GM18511 (cell line): ENCODE results near the gene NELL2.
"Not testable (repeated sequence)": the region's sequence is repeated elsewhere in the genome, so short reads cannot be mapped to it uniquely, and the experiment has no call there.

ENCODE experiments used
- ATAC-seq: cut with Tn5 transposase; IDR thresholded peaks from one replicate; pipeline ENCODE4 v1.9.1; 2021; ENCODE audit warnings: mild to moderate bottlenecking, moderate library complexity; ENCODE audit not compliant: unreplicated experiment

Gene NELL2

DNA sequence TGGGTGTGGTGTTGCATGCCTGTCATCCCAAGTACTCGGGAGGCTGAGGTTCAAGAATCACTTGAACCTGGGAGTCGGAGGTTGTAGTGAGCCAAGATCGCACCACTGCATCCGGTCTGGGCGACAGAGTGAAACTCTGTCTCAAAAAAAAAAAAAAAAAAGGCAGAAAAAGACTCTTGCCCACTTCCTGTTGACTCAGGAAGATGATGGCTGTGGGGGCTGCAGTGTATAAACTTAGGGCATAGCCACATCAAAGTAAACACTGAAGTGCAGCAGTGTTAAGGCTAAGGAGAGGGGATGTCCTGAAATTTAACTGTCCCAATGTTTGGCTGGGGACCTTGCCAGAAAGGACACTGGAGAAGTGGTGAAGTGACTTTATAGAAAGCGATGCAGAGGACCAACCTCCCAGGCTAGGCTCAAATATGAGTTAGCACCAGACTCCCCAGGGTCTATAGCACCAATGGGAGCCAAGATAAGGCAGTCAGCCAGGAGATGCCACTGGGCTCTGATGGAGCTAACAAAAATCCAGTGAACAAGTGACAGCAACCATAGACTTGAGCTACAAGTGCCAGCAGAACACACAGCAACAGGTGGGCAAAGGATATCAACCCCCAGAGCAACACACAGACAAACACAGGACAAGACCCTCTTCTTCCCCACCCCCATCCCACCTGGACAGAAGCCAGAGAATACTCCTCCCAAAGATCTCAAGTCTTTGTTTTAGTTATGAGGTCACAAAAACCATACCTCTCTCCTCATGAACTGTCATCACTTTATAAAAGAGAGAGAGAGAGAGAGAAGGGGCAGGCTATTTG is 28.0 kb downstream of the NELL2 start:
- ATAC-seq = peak; percentile 91

DNA sequence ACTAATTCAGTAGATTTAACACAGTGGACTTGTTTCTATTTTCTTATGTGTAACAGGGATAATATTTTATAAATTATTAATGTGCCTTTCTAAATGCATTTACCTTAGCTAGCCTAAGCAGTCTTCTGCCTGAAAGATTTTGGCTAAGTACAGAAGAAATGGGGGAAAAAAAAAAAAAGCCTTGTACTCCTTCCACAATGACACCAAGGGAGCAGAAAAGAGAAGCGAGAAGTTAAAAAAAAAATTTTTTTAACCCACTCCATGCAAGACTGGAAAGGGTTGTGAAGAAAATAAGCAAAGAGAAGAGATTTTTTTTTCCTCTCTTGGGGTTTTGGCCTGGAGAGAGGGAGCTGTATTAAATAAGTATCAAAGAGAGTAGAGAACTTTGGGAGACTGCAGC is 28.7 kb downstream of the NELL2 start:
- peak; percentile 31 for ATAC-seq

DNA sequence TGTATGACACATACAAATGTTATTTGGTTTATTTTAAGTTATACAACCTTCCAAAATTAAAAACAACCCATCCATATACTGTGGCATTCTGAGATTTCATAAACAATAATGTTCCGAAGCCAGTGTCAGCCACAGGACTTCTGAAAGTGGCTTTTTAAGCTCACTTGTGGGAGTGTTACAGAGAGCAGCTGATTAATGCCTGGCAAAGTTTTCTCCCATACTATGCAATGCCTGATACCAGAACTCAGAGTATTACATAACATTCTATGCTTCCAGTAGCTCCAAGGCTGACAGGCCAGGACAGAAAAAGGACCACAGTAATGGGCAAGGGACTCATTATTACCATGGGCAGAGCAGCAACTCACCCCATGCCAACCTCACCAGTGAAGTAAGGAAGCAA is 29.3 kb downstream of the NELL2 start:
- ATAC-seq = no peak

DNA sequence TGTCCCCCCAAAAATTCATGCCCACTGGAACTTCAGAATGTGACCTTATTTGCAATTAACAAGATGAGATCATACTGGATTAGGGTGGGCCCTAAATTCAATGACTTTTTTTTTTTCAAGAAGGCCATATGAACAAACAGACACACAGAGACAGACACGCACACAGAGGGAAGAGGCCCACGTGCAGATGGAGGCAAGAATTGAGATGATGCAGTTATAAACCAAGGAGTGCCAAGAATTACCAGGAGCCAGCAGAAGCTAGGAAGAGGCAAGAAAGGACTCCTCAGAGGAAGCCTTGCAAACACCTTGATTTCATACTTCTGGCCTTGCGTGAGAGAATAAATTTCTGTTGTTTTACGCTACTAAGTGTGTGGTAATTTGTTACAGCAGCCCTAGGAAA is 33.4 kb downstream of the NELL2 start:
- ATAC-seq = no peak

DNA sequence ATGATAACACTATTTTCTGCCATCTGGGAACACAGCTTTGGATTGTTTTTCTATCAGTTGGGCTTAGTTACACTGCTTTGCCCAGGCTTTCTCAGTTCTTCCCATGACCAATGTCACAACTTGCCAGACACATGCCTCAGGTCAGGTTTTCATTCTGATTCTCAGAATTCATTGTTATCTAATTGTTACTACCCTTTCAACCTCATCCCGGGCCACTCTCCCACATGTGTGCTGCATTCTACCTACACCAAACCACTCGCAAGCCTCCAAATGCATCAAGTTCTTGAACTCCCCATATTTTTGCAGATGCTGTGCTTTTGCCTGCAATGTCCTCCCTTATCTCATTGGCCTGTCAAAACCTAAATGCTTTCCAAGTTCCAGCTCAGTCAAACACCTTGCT is 36.3 kb downstream of the NELL2 start:
- no peak for ATAC-seq

DNA sequence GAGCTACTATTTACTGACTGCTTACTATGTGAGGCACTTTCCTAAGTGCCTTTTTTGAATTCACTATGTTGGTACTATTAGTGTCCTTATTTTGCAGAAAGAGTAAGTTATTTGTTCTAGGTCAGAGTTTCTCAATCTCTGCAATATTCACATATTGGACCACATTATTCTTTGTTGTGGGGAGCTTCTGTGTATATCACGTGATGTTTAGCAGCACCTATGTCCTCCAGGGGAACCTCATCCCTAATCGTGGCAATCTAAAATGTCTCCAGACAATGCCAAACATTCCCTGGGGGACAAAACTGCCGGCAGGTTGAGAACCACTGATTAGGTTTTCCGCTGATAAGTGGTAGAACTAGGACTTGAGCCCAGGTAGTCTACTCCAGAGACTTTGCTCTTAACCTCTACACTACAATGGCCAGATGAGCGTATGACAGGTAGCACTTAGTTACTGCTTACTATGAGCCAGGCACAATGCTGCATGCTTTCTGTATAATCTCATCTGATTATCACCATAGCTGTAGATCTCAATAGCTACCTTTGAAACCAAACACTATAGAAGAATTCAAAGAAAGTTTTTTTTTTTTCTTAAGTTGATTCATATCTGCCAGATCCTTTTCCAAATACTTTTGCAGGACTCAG is 38.9 kb downstream of the NELL2 start:
- ATAC-seq = no peak

DNA sequence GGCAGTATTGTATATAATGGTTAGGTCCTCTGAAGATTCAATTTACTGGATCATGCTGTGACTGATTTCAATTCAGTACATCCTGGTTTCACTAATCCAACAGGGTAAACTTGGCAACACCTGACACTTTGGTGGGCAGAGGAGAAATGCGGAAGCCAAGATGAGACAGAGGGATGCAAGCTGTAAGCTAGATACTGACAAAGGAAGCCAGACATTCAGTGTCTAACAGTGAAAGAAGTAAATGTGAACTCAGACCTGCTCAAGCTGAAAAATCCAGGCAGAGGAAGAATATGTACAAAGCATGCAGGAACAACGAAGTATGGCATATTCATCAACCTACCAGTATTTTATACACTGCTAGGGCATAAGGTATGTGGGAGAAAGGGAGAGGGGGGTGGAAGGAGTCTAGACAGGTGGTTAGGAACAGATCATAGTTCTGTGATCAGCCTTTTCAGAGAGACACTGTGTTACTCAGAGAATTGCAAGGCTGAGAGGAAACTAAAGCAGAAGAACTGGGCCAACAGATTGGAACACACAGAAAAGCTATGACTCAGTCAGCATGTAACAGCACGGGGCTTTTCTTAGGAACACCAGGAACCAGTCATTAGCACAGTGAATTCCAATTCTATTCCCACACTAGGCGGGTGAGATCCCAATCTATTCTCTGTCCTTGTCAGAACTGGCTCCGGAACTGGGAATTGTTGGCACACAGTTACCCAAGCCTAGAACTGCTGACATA is 40.3 kb downstream of the NELL2 start:
- no peak for ATAC-seq

DNA sequence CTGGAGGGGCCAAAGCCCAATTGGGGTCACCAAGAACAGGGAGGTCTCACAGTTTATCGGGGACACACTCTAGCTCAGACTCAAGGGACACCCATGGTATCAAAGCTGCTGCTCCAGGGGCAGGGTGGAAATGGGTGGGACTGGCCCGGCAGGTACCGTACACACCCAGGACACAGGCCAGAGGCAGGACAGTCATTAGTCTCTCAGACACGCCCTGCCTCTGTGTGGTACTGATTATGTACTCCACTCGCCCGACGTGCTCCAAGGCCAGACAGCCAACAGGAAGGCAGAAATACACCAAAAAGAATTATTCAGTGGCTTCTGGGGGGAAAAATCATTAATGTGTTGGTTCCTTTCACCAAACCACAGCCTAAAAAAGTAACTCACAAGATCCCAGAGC is 41.1 kb downstream of the NELL2 start:
- not testable (repeated sequence) for ATAC-seq

DNA sequence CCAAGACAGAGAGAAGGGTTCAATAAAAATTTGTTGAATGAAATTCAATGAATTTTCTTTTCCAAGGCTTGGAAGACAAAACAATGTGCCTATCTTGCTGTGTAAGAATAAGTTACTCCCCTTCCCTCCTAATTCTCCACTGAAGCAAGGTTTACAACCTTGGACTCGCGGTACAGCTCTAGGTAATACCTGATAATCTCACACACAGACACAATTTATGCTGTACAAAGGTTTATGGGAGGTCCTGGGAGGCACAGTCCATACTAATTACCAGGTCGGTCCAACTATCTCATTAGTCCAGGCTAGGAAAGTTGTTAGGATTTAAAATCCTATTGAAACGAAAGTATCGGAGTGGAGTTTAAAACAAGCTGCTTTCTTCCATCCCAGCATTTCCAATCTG is 42.6 kb downstream of the NELL2 start:
- no peak for ATAC-seq

DNA sequence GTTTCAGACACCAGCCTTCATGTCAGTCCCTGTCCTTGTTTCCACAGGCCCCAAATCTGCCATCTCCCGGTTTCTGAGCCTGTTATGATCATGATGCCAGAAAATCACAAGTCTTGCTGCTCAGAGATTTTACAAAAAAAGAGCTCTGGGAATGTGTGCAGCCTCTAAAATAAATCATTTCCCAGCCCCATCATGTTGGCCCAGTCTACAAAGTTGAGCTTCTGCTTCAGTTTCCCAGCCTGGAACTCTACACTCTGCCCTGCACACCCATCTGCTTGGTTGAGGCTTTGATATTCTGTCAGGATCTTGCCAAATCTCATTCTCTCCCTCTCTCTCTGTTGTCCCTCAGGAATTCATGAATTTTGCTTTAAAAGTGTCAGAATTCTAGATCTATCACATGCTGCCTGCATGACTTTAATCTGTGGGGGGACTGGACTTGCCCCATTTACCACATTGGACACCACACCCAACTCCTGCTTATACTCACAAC is 45.5 kb downstream of the NELL2 start:
- ATAC-seq = no peak

DNA sequence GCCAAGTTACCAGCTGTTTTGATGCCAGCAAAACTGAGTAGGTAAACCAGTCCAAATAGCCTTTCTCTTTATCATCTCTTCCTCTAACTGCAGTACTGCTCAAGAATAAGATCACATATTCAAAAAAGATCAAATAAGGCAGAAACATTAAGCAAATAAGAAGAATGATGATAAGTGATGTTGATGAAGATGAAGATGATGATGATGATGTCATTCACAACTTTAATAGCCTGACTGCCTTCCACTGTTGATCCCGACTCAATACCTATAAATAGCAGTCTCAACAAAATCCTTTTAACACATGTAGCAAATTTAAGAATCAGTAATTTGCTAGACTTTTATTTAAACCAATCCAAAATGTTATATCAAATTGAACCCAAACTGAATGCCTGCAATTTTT is 47.1 kb downstream of the NELL2 start:
- ATAC-seq = no peak

DNA sequence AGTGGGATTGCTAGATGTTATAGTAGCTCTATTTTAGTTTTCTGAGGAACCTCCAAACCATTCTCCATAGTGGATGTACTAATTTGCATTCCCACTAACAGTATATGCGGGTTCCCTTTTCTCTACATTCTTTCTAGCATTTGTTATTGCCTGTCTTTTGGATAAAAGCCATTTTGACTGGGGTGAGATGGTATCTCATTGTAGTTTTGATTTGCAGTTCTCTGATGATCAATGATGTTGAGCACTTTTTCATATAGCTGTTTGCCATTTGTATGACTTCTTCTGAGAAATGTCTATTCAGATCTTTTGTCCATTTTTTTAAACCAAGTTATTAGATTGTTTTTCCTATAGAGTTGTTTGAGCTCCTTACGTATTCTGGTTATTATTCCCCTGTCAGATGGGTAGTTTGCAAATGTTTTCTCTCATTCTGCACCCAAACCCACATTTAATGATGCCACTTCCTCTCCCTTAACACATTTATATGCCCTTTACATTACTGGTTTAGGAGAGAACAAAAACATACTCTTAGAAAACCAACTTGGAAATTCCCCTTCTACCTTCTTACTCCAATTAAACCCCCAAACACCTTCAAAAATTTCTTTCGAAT is 48.2 kb downstream of the NELL2 start:
- no peak for ATAC-seq

DNA sequence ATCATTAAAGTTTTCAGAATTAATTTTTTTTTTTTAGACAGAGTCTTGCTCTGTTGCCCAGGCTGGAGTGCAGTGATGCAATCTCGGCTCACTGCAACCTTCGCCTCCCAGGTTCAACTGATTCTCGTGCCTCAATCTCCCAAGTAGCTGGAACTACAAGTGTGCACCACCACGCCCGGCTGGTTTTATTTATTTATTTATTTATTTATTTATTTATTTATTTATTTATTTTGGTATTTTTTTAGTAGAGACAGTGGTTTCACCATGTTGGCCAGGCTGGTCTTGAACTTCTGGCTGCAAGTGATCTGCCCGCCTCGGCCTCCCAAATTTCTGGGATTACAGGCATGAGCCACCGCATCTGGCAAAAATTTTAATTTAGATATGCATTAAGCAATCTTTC is 54.4 kb downstream of the NELL2 start:
- not testable (repeated sequence) for ATAC-seq

DNA sequence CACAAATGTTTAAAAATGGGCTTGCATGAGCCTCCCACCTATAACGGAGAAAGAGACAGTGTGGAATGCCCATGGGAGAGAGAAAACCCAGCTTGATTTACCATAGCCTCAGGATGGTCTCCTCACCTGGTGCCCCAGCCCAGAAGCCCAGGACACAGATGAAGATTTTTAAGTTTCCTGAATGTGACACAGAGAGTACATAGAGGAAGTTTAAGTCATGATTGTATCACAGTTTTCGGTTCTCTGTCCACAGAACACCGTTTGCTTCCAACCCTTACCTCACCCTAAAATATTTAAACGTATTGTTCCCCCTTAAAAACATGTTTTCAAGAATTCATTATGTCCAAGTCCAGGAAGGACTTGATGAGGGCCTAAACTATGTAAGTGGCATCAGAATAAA is 56.2 kb downstream of the NELL2 start:
- no peak for ATAC-seq

DNA sequence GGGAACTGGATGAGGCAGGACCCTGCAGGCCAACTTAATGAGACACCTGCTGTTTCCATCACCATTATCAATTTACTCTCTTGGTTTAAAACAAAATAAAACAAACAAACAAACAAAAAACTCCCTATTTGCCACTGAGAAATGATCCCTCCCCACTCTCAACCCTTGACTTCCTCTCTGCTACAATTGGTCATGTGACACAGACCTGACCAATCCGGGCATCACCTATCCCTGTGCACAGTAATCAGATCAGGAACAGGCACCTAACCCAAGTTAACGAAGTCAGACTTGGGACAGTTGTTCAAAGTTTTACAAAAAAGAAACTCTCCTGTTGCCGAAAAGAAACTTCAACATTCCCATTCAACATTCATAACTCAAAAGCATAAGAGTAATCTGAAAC is 58.4 kb downstream of the NELL2 start:
- peak; percentile 52 for ATAC-seq

DNA sequence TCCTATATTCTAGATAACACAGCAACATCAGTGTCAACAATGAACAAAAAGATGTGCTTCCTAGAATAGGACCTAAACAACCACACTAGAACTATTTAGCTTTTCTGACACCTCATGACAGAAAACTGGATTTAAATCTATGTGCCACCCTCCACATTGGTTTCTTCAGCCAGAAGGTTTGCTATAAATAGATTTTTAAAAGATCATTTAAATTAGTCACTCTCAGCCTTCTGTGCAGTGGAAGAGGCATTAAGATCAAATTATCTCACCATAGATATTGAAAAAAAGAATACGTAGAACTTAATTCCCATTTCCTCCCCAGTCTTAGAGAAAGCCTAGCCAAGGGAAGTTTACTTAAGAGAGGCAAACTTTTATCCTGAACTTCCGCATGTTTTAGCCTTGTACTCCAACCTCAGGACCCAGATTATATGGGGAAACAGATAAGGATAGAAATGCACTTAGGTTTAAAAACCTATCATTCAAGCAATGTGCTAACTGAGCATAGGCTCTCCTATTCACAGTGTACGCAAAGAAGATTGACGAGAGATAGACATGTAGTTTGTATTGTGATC is 59.6 kb downstream of the NELL2 start:
- no peak for ATAC-seq

DNA sequence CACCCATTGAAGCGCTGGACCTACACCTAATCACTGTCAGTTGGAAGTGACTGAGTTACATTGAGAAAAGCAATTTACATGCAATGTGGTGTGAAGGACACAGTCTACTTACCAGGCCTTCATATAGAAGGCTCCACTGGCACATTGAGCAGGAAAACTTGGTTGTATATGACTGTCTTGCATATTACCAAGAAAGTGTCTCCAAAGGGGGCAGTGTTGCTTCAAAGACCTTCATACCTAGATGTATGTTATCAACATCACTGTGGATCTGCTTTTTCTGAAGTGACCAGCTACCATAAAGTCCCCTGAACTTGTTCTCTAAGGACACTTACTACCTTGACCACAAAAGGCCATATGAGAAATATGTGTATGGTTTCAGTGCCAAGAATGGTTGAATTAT is 64.1 kb downstream of the NELL2 start:
- ATAC-seq = peak; percentile 83

DNA sequence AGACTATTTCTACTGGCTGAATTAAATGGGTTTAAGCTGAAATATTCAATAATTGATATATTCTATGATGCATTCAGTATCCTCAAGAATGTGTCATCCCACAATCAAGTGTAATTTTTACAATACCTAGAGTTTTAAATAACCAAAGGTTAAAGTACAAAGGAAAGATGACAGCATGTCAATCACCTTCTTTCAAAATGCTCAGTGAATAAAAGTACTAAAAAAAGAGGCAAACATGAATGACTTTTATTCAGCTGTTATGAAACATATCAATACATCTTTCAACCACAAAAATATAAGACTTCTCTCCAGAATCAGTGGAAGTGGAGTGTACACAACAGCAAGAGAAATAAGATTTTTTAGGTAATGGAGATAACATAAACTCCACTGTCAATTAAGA is 72.0 kb downstream of the NELL2 start:
- ATAC-seq = no peak

DNA sequence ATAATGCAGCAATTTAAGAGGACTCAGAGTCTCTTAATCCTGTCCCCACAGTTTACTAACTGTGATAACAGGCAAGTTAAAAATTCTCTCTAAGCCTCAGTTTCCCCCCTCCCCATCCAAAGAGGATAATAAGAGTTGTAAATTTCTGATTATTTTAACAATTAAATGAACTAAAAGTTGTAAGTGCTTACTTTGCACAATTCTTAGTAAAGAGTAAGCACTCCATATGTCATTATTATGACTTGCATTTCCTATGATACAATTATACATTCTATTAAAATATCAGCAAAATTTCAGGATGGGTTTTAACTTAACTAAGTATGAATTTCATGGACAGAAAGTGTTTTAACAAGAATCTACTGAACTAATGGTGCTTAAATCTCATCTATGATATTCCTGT is 80.1 kb downstream of the NELL2 start:
- ATAC-seq = no peak

DNA sequence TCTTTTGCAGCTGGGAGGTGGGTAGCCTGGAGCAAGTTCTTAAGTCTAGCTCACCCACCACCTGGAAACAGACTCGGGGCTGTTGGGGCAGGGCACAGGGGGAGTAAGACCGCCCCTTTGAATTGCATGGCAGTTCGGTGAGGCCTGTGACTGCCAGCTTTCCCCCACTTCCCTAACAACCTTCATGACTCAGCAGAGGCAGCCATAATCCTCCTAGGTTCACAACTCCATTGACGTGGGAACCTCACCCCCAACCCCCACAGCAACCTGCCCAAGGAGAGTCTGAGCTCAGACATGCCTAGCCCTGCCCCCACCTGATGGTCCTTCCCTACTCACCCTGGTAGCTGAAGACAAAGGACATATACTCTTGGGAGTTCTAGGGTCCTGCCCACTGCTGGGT is 87.4 kb downstream of the NELL2 start:
- no peak for ATAC-seq

DNA sequence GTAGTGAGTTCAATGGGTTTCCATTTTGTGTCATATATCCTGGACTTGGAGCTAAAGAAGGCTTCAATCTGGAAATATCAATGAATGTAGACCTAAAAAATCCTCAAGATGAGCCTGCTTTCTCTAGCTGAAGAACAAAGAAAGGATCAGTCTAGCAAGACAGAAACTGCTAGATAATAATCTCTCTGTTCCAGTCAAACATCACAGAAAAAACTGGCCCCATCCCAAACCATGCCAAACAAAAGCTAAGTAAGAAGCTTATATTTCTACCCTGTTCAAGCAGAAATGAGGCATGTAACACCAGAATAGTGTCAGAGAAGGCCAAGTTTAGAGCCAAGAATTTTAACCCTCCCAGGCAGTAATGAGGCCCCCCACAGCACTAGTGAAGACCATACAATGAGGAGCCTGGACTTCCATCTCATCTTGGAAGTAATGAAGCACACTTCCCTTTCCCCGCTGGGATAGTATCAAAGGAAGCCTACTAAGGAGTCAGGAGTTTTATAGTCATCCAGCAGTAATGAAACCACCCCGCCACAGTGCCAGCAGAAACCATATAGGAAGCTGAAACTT is 95.8 kb downstream of the NELL2 start:
- ATAC-seq = no peak
